Activated gamma-delta T cell (primary cell): ENCODE data around the gene MUS81.
"Not testable (repeated sequence)": the region's sequence is repeated elsewhere in the genome, so short reads cannot be mapped to it uniquely, and the experiment has no call there.

Source experiments
- DNase-seq: peaks from one replicate; lab custom pipeline; 2025; lab: John Stamatoyannopoulos, UW
- total RNA-seq, 2 donors: gene quantifications; one replicate each; lab custom pipeline; 2026; lab: John Stamatoyannopoulos, UW

The MUS81 gene, protein sequence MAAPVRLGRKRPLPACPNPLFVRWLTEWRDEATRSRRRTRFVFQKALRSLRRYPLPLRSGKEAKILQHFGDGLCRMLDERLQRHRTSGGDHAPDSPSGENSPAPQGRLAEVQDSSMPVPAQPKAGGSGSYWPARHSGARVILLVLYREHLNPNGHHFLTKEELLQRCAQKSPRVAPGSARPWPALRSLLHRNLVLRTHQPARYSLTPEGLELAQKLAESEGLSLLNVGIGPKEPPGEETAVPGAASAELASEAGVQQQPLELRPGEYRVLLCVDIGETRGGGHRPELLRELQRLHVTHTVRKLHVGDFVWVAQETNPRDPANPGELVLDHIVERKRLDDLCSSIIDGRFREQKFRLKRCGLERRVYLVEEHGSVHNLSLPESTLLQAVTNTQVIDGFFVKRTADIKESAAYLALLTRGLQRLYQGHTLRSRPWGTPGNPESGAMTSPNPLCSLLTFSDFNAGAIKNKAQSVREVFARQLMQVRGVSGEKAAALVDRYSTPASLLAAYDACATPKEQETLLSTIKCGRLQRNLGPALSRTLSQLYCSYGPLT
- total RNA-seq, result 131 to 132 reads per million in 2 donors

DNA sequence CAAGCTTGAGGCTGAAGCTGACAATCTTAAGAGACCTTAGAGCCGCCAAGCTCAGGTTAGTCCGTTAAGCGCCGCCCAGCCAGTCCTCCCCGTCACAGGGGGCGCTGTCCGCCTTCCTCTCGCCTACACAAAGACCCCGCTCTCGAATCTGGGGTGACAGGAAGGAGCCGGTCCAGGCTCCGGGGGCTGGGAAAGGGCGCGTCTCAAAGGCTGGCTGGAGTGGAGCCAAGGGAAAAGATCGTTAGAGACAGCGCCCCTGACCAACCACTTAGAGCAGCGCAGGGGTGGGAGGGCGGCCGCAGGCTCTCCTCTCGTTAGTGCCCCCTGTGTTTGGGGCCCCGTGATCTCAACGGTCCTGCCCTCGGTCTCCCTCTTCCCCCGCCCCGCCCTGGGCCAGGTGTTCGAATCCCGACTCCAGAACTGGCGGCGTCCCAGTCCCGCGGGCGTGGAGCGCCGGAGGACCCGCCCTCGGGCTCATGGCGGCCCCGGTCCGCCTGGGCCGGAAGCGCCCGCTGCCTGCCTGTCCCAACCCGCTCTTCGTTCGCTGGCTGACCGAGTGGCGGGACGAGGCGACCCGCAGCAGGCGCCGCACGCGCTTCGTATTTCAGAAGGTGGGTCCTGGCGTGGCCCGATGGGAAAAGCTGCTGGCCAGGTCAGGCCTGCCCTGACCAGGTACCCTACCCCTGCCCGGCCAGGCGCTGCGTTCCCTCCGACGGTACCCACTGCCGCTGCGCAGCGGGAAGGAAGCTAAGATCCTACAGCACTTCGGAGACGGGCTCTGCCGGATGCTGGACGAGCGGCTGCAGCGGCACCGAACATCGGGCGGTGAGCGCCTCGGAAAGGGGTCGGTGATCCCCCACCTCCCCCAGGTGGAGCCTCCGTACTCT is at the start of gene MUS81:
Gene MUS81, plus strand, starts transcription at position 156 of the 887 bp plus-strand sequence. Its CDS starts 321 bp downstream, at position 477.
- DNase-seq, result peak; percentile 88

DNA sequence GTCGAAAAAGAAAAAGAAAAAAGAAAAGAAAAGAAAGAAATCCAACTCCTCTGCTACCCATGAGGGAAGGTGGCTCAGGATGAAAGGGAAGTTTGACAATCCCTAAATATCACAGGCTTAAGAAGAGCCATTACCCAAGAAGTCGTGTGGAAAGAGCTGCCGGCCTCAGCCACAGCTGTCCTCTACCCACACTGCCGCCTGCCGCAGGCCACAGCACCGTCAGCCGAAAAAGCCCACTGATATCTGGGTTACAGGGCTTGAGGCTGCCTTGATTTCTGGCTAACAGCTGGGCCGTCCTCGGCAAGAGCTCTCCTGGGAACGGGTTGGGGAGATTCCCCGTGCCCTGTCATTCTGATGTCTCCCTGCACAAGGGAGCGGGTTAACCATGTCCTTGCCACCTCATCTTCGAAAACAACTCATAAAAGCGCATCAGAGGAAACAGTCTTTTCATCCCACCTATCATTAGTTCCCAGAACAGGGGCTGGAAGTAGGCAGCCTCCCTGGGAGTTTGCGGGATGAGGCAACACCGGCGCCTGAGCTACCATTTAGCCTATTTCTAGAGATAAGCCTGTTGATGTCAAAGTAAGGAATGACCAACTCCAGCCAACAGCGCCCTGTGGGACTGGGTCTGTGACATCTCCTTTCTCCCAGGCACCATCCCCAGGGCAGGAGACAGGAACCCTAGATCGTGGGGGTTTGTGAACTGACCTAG is 48.3 kb upstream of the MUS81 start:
- DNase-seq, result no peak

DNA sequence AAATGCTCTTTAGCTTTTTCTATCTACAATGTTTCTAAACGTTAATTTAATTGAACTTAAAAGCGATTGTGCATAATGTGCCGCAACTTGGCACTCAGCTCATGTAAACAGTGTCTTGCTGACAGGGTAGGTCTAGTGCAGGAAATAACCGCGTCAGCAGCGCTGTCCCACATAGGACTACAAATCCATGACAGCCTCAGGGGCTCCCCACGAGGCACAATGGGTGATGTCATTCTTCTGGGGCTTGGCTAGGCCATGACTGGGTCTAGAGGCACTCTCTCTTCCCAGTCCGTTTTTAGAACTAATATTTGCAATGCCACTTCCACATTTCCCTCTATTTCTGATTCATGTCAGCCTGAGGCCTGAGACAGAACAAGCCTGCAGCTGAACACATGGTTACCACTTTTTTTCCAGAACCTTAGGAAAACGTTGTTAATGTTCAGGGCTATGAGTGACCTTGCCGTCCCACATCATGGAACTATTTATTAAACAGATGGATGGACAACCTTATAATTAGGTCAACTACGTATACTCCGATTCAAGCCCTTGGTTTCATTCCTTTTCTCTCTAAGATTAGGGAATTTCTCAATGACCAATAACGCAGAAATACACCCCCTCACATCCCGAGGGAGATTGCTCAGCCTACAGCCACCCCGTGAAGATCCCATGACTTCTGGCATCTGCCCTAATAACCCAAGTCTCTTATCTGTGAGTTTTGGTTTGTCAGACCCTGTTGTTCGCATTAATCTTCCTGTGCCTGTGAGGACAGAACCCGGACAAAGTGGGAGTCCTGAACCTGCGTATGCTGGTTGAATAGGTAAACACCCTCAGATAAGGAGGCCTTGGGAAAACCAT is 45.9 kb upstream of the MUS81 start:
- DNase-seq, result no peak

DNA sequence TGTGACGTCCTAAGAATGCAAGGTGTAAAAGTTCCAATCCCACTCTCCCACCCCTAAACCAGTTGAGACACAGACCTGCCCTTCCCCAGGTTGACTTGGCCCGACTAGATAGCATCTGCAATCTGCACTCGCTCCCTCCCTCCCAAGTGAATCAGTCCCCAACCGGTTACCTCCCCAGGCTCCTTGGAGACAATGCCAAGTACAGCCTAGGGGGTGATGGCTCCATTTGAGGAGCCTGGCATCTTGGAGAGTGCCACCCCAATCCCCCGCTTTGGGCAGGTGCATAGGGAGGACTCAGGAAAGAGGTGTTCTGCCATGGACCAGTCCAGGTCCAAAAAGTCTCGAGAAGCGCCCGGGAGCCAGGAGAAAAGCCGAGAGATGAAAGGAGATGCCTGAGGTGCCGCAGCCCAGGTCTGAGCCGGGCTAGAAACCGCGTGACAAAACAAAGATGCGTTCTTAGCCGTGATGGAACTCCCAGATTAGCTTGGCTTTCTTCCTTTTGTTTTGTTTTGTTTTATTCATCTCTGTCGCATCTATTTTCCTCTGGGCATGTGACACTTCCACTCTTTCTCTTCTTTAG is 45.2 kb upstream of the MUS81 start:
- DNase-seq, result no peak

DNA sequence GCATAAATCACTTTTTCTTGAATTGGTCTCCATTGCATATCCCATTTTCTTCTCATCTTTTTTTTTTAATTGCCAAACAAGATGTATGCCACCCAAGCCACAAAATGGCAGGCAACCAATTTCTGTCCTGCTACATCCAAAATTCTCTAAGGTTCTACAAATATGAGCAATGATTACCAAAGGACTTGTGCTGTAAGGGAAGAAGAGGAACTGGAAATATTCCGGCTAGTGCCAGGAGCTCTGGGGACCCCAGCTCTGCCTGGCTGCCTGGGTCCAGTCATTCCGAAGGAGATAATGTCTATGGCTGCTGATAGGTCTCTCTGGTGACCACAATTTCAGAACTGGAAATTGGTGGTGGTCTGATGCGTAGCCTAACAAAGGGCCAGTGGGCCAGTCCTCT is 43.5 kb upstream of the MUS81 start:
- no peak for DNase-seq

DNA sequence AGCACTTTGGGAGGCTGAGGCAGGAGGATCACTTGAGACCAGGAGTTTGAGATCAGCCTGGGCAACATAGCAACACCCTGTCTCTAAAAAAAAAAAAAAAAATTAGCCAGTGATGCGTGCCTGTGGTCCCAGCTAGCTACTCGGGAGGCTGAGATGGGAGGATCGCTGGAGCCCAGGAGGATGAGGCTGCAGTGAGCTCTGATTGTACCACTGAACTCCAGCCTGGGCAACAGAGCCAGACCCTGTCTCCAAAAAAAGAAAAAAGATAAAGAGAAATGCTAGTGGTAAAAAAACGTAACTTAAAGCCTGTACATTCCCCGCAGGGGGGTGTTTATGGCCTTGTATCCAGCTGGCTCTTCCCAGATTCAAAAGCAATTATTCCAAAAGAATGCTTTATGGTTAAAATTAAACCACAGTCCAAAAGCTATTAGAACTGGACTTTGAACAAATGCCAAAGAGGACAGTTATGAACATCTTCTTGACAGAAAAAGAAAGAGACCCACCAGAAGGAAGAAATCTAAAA is 42.9 kb upstream of the MUS81 start:
- no peak for DNase-seq

DNA sequence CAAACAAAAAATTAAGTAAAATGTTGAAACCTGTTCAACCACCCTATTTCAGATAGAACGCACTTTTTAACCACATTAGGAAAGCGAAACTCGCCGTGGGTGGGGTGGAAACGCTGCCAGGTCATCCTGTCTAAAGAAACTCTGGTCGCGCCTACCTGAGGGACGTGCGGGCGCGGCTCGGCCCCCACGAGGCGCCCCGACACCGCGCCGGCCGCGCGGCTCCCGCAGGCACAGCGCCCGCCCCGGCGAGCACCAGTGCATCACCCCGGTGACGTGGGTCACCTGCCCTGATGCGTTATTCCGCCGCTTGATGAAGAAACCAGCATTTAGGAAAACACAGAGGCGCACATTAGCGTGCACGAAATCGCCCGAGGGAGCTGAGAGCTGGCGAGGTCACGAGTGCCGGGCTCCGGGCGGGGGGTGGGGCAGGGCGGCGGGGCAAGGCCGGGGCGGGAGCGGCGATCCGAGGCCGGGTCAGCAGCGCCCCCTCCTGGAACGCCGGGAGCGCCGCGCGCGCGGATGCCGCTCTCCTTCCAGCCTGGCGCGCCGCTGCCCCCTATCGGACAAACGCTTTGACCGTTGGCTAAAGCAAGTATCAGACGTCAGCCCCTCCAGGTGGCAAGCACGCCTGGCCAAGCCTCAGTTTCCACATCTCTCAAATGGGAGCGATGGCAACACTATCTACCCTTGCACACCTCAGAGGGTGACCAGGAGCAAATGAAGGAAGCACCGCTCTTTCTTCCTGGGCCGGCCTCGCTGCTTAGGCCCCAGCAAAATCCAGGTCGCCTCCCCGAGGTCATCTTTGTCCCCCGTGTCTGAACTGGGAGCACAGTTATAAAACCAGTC is 42.2 kb upstream of the MUS81 start:
- DNase-seq, result peak; percentile 82

DNA sequence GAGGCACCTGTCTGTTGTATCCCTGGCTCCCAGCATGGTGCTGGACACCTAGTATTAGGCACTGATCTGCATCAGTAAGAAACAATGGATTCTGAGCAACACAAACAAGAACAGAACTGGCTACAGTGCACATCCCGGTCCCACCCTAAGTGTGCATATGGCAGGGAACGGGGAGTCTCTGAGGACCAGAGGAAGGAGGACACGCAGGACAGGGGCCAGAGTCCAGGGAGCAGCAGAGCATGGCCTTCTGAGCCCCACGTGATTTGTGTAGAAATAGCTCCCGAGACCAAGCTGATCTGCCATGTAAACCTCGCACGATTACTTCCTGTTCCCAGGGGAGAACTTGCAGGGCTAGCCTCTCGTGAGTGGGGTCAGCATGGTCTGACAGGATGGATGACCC is 39.1 kb upstream of the MUS81 start:
- DNase-seq, result no peak

DNA sequence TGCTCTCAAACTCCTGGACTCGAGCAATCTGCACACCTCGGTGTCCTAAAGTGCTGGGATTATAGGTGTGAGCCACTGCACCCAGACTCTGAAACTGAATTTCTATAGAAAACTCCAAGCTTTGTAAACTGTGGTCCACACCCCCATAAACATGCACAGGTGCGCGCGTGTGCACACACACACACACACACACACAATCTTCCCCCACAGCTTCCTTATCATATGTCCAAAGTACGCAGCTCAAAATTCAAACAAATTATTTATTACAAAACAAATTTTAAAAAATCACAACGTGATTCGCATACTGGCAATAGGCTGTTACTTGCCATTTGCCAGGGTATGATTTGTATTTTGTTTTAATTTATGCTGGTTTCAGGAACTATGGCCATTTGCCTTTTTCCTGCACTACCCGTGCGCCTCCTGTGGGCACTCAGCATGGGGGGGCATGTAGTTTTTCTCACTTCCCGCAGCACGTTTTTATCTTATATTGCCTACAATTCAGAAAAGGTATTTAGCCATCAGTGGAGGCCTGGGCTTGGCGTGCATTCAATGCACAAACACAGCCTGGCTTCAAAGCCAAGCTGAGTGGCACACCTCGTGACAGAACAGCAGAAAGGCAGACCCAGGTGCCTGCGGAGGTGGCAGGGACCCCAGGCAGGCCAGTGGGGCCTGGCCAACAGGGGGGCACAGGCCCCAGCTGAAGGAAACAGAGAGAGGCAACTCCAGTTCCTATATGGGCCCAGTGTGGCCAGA is 37.3 kb upstream of the MUS81 start:
- DNase-seq, result no peak

DNA sequence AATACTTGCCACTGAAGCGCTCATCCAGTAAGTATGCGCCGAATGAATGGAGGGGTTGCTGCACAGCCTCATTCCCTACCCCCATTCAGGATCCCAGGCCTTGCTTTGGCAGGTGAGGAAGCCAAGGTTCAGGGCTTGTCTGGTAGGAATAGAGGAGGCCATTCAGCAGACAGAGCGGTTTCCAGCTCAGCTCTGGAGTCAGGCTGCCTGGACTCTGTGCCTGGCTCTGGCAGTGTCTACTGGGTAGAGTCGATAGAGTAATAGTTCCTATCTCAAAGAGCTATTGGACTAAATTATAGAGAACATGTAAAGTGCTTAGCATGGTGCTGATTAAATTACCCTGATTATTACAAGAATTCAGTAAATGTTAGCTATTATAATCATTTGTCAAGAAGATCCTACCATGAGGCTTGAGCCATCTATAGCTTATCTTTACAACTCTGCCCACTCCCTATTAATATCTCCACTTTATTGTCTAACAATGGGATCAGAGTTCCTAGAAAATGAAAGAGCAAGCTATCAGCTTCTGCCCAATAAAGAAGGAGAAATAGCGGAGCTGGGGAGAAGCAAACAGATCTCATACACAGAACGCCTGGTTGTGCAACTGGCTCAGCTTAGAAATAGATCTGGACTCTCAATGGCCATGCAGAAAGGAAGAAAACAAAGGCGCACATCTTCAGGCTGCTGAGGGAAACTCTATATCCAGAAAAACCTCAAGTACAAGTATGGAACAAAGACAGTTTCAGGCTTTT is 33.1 kb upstream of the MUS81 start:
- no peak for DNase-seq

DNA sequence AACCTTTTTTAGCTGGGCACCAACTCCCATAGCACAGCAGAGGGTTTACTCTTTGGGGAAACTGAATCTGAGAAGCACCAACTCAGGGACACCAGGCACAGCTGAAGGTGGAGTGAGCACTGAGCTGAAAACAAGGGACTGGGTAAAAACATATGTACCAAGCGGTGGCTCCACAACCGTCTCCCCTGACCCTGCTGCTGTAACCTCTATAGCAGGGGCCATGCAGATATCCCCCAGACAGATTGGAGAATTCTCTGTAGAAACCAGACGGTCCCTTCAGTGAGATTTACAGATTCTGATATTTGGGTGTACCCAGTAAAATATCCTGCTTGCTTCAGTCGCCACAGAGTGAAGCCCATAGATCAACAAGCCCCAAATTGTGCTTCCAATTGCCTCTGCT is 30.8 kb upstream of the MUS81 start:
- no peak for DNase-seq

DNA sequence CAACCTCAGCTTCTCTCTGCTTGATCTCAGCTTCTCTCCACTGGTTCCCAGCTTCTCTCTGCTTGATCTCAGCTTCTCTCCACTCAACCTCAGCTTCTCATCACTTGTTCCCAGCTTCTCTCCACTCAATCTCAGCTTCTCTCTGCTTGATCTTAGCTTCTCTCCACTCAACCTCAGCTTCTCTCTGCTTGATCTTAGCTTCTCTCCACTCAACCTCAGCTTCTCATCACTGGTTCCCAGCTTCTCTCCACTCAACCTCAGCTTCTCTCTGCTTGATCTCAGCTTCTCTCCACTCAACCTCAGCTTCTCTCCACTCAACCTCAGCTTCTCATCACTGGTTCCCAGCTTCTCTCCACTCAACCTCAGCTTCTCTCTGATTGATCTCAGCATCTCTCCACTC is 28.0 kb upstream of the MUS81 start:
- not testable (repeated sequence) for DNase-seq

DNA sequence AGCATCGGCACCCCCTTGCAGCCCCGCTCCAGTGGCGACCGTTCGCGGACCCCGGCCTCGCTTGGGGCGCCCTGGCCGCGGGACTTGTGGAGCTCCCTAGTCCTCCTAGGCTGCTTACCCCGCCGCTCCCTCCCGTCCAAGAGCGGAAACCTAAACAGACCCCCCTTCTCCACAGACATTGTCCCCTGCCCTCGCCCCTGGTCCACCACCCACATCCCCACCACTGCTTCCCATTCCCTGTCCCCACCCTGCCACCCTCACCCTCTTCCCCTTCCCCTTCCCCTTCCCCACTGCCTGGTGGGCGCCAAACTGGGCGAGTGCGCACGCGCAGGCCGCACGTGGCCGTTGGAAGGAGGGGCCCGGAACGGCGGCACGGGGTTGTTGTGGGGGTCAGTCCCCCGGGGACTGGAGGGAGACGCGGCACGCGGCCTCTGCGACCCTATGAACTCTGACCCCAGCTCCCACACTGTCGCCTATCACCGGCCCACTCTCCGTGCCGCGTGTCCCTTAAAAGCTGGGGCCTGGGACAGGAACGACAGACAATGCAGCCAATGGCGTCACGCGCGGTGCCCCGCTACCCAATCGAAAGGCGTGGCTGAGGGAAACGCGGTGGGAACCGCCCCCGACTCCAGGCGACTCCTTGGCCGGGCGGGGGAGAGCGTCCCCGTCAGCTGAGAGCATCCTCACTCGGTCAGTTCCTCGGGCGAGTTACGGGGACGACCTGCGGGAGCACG is 26.8 kb upstream of the MUS81 start, which contains the start of gene SNX32:
Gene SNX32, plus strand, starts transcription at position 667 of the 734 bp plus-strand sequence. CDS start 103 bp downstream, outside the sequence.
- peak; percentile 89 for DNase-seq

DNA sequence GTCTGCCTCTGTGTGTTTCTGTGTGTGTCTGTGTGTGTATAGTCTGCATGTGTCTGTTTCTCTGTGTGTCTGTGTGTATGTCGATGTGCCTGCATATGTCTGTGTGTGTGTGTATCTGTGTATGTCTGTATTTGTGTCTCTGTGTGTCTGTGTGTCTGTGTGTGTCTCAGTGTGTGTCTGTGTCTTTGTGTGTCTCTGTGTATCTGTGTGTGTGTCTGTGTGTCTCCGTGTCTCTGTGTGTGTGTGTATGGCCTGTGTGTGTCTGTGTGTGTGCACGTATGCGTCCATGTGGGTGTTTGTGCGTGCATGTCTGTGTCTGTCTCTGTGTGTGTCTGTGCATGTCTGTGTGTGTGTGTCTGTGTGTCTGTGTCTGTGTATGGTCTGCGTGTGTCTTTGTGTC is 26.0 kb upstream of the MUS81 start:
- DNase-seq, result no peak

DNA sequence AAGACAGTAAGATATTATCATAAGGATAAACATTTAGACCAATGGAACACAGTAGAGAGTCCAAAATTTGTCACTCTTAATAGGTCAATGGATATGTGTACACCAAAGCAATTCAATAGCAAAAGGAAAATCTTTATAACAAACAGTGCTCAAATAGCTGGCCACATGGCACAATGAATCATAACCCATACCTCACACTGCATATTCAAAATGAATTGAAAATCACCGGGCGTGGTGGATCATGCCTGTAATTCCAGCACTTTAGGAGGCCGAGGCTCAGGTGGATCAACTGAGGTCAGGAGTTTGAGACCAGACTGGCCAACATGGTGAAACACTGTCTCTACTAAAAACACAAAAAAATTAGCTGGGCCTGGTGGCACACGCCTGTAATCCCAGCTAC is 18.1 kb upstream of the MUS81 start:
- no peak for DNase-seq

DNA sequence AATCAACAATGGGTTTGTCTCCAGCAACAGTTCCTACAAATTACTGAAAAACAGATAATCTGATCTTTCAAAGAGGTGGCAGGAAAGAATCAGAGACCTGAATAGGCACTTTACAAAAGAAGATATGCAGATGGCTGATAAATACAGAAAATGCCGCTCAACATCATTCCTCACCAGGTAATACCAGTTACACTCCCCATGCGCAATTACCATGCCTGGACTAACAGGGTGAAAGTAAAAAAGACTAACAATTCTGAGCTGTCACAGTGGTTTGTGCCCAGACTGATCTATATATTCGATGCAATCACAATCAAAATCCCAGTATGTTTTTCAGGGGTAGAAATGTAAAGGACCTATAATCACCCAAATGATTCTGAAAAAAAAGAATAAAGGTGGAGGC is 16.4 kb upstream of the MUS81 start:
- no peak for DNase-seq

DNA sequence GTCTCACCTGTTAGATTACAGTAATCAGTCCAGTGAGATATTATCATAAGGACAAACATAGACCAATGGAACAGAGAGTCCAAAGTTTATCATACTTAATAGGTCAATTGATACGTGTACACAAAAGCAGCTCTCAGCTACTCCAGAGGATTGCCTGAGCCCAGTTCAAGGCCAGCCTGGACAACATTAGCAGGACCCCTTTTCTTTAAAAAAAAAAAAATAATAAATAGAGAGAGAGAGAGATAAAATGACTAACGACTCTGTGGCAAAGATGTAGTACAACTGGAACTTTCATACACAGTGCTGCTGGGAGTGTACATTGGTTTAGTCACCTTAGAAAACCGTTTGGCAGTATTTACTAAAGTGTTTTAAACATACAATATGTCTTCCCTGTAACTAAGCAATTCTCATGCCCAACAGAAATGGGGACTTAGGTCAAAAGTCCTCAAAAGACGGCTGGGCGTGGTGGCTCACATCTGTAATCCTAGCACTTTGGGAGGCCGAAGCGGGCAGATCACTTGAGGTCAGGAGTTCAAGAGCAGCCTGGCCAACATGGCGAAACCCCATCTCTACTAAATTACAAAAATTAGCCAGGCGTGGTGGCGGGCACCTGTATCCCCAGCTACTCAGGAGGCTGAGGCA is 15.9 kb upstream of the MUS81 start:
- DNase-seq, result no peak
